Spleen (tissue), 7 donors: ENCODE data around the gene DPYSL5.

Source experiments
- CTCF ChIP-seq, 11 experiments: fragments of 200-600 bp in 7 of 11; fragments of 450-650 bp in 4 of 11; sonication (generic) in 4 of 11; IDR thresholded peaks in 8 of 11; conservative IDR thresholded peaks in 3 of 11; 1 replicate in 7 of 11; 2 replicates in 4 of 11; pipeline versions ENCODE4 v1.4.0 to v1.8.0; 2016 to 2021; ENCODE audit warnings: antibody characterized with exemption in 11 of 11, inconsistent platforms in 4 of 11, mild to moderate bottlenecking in 1 of 11
- POLR2A ChIP-seq, 3 donors: fragments of 450-650 bp; IDR thresholded peaks; one replicate each; pipeline ENCODE4 v1.5.1; 2017; ENCODE audit warnings: antibody characterized with exemption in 3 of 3, mild to moderate bottlenecking in 1 of 3
- POLR2AphosphoS5 ChIP-seq, 3 donors: sonication (generic); formaldehyde crosslinking; IDR thresholded peaks; one replicate each; pipeline ENCODE4 v1.5.1; 2017; ENCODE audit warnings: antibody characterized with exemption in 3 of 3
- donor health status: DM: no; HTN: no; CAD: no; lungs with moderate emphysema.
- donor health status: DM: no; HTN: no; CAD: no.
- donor health status: DM: no; HTN: no; CAD: no.

GRCh38 chr2:26816893-26817292 lies 31.0 kb upstream of the DPYSL5 start:
- TF ChIP-seq POLR2A (IDR thresholded peaks at IDR 0.05) (no peak), CTCF (IDR thresholded peaks at IDR 0.05 in 8 of 11, conservative IDR thresholded peaks at IDR 0.05 in 3 of 11) (no peak), POLR2AphosphoS5 (IDR thresholded peaks at IDR 0.05) (no peak)
